GM06990 (cell line): ENCODE measurements around the gene STIL.

ENCODE experiments used
- DNase-seq: peaks from one replicate; pipeline ENCODE4 v3.0.0-alpha.2; 2011; ENCODE audit not compliant: insufficient read length; ENCODE audit errors: extremely low read depth
- H3K27me3 ChIP-seq: replicated peaks from 2 replicates; pipeline ENCODE4 v1.6.0; 2011; ENCODE audit warnings: low read length; ENCODE audit not compliant: control insufficient read depth, insufficient read depth
- H3K36me3 ChIP-seq: 2 replicates; pipeline ENCODE4 v1.5.1; 2011; ENCODE audit warnings: low read length; ENCODE audit not compliant: control insufficient read depth, insufficient read depth
- H3K4me3 ChIP-seq: replicated peaks from 2 replicates; pipeline ENCODE4 v1.5.1; 2011; ENCODE audit warnings: low read depth, mild to moderate bottlenecking, control low read depth, low read length
- CTCF ChIP-seq: IDR thresholded peaks from 2 replicates; pipeline ENCODE4 v1.5.1; 2011; ENCODE audit warnings: low read length, control low read depth, mild to moderate bottlenecking, inconsistent platforms; ENCODE audit not compliant: insufficient read depth, poor library complexity, severe bottlenecking

Gene STIL

GRCh38 chr1:47252369-47252768 is 61.6 kb downstream of the STIL start:
- Histone ChIP-seq H3K4me3 (no peak overlapping the region), H3K36me3 (peaks cover 1% of the 10 kb centered on the region; the same call in 1 of the 2 replicates), H3K27me3 (no peaks in the 10 kb centered on the region)
- DNase-seq = no peak
- TF ChIP-seq CTCF = no peak

GRCh38 chr1:47249755-47250154 is 64.2 kb downstream of the STIL start:
- DNase-seq = no peak
- TF ChIP-seq CTCF = no peak
- no peak overlapping the region for H3K4me3 ChIP-seq

GRCh38 chr1:47244339-47244862 is 69.5 kb downstream of the STIL start:
- H3K36me3 ChIP-seq = no peaks in the 10 kb centered on the region
- no peak for DNase-seq
- TF ChIP-seq CTCF = no peak

More at GRCh38 chr1:47249755-47250154, 64.2 kb downstream of the STIL start:
- no peaks in the 10 kb centered on the region for H3K27me3 ChIP-seq
- no peaks in the 10 kb centered on the region for H3K36me3 ChIP-seq

GRCh38 chr1:47243910-47244309 is 70.0 kb downstream of the STIL start:
- no peaks in the 10 kb centered on the region for H3K27me3 ChIP-seq
- DNase-seq = no peak
- no peak for TF ChIP-seq CTCF
- H3K36me3 ChIP-seq = no peaks in the 10 kb centered on the region
- H3K4me3 ChIP-seq = no peak overlapping the region

More at GRCh38 chr1:47244339-47244862, 69.5 kb downstream of the STIL start:
- no peak overlapping the region for H3K4me3 ChIP-seq
- H3K27me3 ChIP-seq = no peaks in the 10 kb centered on the region

GRCh38 chr1:47241114-47242113 is 72.5 kb downstream of the STIL start:
- H3K4me3 ChIP-seq = no peak overlapping the region
- no peak for TF ChIP-seq CTCF
- DNase-seq = no peak
- no peaks in the 10 kb centered on the region for H3K36me3 ChIP-seq
- no peaks in the 10 kb centered on the region for H3K27me3 ChIP-seq
